HG02610 (cell line): Measurements from ENCODE around the gene TIMP2.

Source experiments
- ATAC-seq: cut with Tn5 transposase; IDR thresholded peaks from one replicate; pipeline ENCODE4 v1.9.1; 2021; ENCODE audit warnings: mild to moderate bottlenecking, moderate library complexity; ENCODE audit not compliant: unreplicated experiment

The TIMP2 gene

GRCh38 chr17:78819806-78820792, 105.1 kb downstream of the TIMP2 start:
- no peak for ATAC-seq

DNA sequence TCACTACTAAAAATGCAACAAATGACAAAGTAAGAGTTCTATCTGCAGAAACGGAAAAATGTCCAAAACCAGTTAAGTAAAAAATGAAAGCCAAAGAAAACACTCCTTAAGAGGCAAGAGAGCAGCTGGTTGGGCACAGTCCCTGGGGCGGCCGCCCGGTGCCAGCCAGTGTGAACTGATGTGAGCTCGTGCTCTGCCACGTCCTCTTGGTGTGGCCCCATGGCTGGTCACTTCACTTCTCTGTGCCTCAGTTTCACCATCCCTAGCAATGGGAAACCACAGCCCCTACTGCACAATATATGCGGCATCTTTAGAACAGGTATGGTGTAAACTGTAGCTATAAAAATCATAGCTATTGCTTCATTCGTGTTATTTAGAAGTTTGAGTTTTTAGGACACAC, 105.8 kb downstream of the TIMP2 start:
- no peak for ATAC-seq

GRCh38 chr17:78818932-78819331, 106.3 kb downstream of the TIMP2 start:
- ATAC-seq, result no peak

GRCh38 chr17:78818152-78818846, 106.9 kb downstream of the TIMP2 start:
- ATAC-seq, result no peak

- ATAC-seq, result no peak
Measured at GRCh38 chr17:78817123-78817522, 108.1 kb downstream of the TIMP2 start.

- ATAC-seq, result no peak
Measured at GRCh38 chr17:78815696-78816095, 109.5 kb downstream of the TIMP2 start.

DNA sequence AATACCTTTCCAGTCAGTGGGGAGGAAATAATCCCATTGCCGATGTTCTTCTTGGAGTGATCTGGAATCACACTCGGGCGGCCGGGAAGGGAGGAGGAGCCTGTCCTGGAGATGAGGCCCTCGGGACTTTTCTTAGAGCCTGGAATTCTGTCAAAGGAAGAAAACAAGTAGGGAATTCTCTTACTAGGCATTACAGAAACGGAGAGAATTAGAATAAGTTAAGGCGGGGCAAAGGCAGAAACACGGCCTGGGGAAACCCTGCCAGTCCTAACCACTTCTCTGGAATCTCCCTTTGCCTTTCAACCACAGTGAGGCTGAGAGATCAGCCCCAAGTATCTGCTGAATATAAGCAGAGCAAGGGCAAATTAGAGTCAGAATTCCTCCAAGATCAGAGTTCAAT, 112.3 kb downstream of the TIMP2 start:
- ATAC-seq, result no peak

DNA sequence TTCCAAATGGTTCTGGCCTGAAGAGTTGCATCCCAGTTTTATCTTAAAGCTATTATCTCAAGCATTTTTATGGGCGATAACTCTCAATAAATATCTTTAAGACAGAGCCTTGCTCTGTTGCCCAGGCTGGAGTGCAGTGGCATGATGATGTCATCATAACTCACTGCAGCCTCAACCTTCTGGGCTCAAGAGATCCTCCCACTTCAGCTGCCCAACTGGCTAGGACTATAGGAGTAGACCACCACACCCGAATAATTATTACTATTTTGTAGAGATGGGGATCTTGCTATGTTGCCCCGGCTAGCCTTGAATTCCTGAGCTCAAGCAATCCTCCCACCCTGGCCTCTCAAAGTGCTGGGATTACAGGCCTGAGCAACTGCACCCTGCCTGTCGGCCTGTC, 117.0 kb downstream of the TIMP2 start:
- ATAC-seq, result no peak

GRCh38 chr17:78806451-78806850, 118.7 kb downstream of the TIMP2 start:
- no peak for ATAC-seq

- no peak for ATAC-seq
Measured at GRCh38 chr17:78805301-78805700, 119.9 kb downstream of the TIMP2 start.

DNA sequence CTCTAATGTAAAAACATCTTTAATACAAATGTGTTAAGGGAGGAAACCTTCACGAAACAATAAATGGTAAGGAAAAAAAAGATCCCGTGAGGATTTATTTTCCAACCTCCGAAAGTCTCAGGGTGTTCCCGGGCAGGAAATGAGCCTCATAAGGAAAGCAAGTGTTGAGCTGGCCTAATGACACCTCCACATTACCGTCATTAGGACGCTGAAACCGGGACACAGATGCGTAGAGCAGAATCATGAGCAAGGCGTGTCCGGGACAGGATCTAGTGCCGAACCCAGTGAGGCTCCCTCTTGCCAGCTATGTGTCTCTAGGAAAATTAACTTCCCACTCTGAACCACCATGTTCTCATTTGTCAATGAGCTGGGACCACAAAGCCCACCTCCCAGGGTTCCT, 120.4 kb downstream of the TIMP2 start:
- no peak for ATAC-seq

DNA sequence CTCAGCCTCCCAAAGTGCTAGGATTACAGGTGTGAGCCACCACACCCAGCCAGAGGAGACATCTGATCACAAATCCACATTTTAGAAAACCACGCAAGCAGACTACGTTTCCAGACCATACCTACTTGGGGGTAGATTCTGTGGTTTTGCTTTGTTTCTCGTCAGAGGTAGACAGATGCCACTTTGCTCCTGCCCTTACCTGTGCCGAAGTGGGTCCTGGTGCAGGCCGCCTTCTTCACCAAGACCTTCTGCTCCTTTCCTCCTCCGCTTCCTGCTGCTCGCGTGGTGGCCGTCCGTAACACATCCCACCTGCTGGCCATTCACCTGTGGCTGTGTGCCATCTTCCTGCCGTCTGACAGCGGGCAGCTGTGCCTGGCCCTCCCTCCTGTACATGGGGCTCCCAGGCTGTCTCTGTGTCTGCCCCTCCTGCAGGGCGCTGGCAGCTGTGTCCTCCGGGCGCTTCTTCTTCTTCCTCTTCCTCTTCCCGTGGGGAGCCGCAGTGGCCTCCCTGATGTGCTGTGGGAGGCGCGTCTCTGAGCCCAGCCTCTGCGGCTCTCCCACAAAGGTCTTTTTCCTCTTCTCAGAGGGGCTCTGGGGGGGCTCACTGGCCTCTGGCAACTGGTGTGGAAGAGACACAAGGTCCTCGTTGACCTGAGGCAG, 121.9 kb downstream of the TIMP2 start:
- no peak for ATAC-seq
